Occipital lobe (tissue), 2 donors: ENCODE results near the gene ZNF121. TPM values are rescaled to one million over a fixed set of nuclear protein-coding genes. Genes with fewer than 3 reads are reported as not detected.
"Not testable (repeated sequence)": the region's sequence is repeated elsewhere in the genome, so short reads cannot be mapped to it uniquely, and the experiment has no call there.

Source experiments
- DNase-seq: peaks from one replicate; lab custom pipeline; 2025; lab: John Stamatoyannopoulos, UW
- total RNA-seq: library from RNA; depleted of rRNA; stranded (reverse); fragments of >200 nt; gene quantifications from one replicate; pipeline ENCODE4 v1.2.3, GENCODE V29; 2014

The ZNF121 gene
- total RNA-seq, result 109 TPM

DNA sequence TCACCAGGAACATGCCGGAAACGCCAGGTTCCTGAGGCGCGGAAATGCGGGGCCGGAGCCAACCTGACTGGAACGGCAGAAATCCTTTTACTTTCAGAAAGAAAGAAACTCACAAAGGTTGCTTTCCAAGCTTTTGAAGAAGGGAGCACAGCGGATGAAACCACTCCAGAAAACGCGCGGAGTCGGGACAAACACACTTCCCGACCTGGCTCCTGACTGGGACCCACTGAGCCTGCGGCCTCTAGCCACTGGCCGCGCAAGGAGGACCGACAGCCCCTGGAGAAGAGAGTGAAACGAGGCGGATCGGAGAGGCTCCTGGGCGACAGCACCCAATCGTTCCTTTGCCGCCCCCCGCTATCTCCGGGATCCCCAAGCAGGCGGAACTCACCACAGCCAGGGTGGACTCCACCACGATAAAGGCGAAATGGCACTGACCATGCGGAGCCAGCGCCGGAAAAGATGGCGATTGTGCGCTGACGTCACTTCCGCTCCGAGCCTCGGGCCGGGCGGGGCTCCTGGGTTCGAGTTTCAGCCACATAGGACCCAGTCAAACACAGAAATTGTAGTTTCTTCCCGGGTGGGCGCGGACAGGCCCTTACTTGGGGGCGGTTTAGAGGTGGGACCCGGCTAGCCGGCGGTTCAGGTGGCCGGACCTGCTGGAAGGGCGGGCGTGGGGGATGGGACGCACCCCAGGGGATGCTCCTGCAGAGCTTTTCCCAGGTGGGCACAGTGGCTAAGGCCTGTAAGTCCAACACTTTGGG lies at the start of gene ZNF121:
ZNF121 (minus strand) TSS at position 432 of the 761 bp plus-strand sequence. CDS start 16,407 bp downstream, outside the sequence.
- peak; percentile 81 for DNase-seq

DNA sequence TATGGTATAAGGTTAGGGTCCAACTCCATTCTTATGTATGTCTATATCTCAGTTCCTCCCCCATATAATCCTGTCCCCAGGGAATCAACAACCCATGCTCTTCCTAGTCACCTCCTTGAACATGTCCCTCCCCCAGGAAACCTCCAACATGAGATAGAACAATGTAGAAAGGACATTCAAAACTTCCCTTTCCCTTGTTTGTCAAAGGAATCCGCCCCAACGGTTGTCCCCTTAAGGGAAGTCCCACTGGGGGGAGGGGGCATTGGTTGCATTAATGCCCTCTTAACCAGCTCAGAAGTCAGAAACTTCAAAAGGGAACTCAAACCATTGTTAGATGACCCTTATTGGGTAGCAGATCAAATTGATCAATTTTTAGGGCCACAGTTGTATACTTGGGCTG lies 43.6 kb upstream of the ZNF121 start:
- no peak for DNase-seq

DNA sequence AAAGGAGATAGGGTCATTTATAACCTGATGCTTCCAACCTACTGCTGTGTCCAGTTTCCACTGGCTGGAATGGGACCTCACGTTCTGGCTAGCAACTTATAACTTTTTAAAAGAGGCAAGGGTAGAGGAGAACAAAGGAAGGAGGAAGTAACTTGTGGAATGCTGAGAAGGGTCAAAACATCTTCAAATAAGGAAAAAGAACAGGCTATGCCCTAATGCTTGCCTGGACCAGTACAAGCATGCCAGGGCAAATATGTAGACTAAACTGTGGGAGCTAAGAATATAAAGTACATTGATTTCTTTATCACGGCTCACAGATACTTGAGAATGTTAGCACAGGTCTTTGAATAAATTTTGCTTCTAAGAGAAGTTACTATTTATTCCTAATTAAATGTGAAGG lies 38.2 kb upstream of the ZNF121 start:
- DNase-seq, result no peak

DNA sequence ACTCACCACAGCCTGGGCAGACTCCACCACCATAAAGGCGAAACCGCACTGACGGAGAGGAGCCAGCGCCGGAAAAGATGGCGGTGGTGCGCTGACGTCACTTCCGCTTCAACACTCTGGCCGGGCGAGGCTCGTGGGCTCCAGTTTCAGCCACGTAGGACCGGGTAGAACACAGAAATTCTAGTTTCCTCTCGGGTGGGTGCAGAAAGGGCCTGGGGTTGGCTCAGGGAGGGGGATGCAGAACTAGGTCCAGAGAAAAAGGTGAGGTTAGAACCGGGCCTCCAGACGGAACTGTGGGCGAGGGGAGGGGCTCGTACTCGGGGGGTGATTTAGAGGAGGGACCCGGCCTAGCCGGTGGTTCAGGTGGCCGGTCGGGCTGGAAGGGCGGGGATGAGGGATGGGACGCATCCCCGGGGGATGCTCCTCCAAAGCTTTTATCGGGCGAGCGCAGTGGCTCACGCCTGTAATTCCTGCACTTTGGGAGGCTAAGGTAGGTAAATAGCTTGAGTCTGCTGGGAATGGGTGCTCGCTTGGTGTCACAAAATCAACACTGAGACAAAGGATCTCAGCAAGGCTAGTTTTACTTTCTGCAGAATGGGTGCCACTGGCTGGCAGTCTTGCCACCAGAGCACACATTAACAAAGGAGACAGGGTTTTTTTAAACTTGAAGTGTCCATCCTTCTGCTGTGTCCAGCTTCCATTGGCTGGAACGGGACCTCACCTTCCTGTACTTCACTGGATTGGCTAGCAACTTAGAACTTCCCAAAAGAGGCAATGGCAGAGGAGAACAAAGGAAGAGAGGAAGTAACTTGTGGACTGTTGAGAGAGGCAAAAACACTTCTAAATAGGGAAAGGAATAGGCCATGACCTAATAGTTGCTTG lies 37.1 kb upstream of the ZNF121 start, which contains the start of gene ZNF561:
ZNF561 (minus strand) TSS at position 77 of the 882 bp plus-strand sequence. CDS start 1,776 bp downstream, outside the sequence.
- peak; percentile 86 for DNase-seq

DNA sequence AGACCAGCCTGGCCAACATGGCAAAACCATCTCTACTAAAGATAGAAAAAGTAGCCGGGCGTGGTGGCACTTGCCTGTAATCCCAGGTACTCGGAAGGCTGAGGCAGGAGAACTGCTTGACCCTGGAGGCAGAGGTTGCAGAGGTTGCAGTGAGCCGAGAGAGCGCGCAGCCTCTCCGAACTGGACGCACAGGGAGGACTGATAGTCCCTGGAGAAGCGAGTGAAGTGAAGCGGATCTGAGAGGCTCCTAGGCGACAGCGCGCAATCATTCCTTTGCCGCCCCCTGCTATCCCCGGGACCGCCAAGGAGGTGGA lies 36.5 kb upstream of the ZNF121 start:
- no peak for DNase-seq

DNA sequence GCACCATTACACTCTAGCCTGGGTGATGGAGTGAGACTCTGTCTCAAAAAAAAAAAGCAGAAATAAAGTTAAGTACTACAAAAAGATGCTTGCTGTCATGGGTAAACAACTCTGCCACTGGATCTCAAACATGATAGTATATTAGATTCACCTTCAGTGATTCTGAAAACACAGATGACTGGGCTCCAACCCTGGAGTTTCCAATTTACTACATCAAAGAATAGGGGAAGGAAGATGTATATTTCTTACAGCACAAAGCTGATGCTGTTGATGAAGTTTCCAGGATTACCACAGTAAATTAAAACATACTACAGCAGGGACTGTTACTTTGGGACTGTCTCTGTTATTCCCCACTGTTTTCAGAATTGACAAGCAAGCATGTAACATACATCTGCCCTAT lies 31.5 kb upstream of the ZNF121 start:
- no peak for DNase-seq

DNA sequence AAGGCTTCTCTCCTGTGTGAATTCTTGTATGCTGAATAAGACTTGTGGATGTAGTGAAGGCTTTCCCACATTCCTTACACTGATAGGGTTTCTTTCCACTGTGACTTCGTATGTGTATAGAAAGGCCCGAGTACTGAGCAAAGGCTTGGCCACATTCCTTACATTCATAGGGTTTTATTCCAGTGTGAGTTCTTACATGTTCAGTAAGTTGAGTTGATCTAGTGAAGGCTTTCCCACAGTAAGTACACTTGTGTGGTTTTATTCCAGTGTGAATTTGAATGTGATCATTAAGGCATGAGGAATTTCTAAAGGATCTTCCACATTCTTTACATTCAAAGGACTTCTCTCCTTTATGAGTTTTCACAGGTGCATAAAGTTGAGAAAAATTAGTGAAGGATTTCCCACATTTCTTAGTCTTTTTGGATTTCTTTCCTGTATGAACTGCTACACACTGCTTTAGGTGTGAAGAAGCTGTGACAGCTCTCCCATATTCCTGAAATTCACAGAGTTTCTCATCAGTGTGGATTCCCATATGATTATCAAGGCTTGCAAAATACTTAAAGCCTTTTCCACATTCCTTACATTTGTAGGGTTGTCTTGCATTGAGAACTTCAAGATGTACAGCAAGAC lies 26.3 kb upstream of the ZNF121 start:
- no peak for DNase-seq

DNA sequence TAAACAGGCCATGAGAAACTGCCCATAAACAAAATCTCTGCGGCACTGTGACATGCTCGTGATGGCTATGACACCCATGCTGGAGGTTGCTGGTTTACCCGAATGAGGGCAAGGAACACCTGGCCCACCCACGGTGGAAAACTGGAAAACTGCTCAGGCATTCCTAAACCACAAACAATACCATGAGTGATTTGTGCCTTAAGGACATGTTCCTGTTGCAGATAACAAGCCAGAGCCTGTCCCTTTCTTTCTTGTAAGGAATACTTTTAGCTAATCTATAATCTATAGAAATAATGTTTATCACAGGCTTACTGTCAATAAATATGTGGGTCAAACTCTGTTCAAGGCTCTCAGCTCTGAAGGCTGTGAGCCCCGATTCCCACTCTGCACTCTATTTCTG lies 24.6 kb upstream of the ZNF121 start:
- no peak for DNase-seq

DNA sequence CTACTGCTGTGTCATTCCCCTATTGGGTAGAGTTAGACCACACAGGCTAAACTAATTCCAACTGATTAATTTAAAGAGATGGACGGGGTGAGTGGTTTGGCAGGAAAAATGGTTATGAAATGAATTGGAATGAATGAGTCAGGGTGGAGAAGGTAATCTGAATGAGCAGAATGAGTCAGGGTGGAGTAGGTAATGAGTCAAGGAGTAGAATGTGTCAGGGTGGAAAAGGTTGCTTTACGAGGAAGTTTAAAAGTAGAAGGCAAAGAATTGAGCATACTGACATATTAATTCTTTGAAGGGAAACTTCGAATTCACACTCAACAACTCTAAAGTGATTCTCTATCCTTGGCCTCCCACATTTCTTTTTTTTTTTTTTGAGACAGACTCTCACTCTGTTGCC lies 12.7 kb upstream of the ZNF121 start:
- DNase-seq, result no peak

DNA sequence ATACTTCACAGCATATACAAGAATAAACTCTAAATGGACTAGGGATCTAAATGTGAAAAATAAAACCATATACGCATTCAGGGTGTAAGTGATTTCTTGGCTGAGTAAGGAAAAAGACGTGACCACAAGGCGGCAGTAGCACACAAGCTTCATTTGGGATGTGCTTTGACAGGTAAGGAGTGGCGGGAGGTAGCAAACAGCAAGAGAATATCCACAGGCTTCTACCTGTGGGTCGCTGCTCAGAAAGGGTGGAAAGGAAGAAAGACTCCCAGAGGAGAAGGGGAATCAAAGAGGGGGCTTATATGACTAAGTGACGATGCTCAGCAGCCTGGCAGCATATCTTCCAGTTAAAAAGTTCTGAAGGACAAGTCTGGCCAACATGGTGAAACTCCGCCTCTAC lies 2.5 kb upstream of the ZNF121 start:
- DNase-seq, result peak; percentile 9

DNA sequence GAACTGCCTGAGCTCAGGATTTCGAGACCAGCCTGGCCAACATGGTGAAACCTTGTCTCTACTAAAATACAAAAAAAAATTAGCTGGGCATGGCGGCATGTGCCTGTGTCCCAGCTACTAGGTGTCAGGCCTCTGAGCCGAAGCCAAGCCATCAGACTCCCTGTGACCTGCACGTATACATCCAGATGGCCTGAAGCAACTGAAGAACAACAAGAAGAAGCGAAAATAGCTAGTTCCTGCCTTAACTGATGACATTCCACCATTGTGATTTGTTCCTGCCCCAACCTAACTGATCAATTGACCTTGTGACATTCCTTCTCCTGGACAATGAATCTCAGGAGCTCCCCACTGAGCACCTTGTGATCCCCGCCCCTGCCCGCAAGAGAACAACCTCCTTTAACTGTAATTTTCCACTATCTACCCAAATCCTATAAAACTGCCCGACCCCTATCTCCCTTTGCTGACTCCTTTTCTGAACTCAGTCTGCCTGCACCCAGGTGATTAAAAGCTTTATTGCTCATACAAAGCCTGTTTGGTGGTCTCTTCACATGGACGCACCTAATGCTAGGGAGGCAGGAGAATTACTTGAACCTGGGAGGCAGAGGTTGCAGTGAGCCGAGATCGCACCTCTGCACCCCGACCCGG lies 2.1 kb downstream of the ZNF121 start:
- not testable (repeated sequence) for DNase-seq

DNA sequence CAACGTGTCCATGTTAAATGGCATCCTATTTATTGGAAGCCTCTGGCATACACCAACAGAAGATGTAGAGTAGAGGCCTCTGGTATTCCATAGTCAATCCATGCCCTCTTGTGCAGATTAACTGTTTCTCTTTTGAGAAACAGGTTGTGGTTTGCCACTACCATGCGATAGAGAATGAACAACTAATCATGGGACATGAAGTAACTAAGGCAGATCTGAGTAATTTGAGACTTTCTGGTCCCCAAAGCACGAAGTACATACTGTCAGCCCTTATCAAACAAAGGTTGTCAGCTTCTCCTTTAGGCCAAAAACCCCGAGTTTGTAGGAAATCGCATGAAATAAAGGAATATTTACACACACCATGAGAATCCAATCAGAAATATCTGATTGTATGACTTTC lies 3.6 kb downstream of the ZNF121 start:
- no peak for DNase-seq

DNA sequence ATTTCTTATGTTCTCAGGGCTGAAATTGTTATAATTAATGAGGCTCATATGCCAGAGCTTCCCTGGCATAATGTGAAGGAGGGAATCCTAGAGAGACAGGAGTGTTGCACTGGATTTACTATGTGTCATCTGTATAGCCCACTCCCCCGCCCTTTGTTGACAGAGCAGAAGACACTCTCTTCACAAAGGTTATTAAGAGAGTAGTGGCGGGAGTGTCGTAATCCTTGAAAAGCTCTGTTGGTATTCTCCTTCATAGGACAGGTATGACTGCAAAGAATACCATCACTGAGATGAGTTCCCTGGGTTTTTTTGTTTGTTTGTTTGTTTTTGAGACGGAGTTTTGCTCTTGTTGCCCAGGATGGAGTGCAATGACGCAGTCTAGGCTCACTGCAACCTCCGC lies 14.0 kb downstream of the ZNF121 start:
- no peak for DNase-seq

DNA sequence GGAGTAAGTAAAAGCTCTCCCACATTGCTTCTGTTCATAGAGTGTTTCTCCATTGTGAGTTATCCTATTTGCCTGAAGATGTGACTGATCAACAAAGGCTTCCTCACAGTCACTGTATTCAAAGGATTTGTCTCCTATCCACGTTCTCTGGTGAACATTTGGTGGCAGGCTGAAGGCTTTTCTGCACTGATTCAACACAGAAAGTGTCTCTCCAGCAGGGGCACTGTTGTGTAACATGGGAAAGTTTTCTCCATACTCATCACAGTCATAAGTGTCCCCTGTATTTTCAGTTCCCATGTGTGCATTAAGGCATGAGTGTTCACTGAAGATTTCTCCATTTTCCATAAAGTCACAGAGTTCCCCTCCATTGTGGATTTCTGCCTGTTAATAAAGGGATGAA lies 17.6 kb downstream of the ZNF121 start:
- DNase-seq, result no peak

DNA sequence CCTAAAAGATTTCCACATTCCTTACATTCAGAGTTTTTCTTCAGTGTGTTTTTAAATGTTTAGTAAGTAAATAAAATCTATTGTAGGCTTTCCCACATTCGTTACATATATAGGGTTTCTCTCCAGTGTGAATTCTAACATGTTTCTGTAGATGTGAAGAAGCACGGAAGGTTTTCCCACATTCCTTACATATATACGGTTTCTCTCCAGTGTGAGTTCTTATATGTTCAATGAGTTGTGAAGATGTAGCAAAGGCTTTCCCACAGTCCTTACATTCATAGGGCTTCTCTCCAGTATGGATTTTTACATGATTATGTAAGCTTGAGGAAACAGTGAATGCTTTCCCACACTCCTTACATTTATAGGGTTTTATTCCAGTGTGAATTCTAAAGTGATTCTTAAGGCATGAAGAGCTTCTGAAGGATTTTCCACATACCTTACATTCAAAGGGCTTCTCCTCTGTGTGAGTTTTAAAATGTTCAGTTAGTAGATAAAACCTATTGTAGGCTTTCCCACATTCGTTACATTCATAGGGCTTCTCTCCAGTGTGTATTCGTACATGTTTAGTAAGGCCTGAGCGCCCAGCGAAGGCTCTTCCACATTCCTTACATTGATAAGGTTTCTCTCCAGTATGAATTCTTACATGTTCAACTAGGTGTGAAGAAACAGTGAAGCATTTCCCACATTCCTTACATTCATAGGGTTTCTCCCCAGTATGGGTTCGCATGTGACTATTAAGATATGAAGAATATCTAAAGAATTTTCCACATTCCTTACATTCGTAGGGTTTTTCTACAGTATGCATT lies 18.2 kb downstream of the ZNF121 start:
- no peak for DNase-seq

DNA sequence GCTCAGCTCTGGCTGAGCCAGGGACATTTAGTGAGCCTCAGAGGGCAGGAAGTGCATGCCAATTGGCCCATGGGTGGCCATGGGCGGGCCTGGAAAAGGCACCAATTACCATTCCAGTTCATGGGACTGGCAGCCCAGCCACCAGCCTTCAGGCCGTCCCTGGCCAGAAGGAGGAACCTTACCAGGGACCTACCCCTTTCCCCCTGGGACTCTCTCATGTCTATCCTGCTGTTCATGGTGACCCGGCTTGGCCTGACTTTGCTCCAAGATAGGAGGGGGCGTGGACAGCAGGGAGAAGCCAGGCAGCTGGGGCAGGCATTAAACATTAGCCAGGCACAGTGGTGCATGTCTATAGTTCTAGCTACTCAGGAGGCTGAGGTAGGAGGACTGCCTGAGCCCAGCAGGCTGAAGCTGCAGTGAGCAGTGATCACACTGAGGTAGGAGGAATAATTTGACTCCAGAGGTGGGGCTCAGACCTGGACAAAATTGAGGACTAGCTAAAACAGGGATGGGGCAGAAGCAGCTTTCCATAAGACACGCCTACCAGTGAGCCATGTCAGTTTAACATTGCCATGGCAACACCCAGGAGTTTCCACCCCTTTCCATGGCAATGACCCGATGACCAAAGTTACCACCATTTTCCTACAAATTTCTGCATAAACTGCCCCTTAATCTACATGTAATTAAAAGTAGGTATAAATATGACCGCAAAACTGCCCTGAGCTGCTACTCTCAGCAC lies 31.6 kb downstream of the ZNF121 start:
- no peak for DNase-seq

DNA sequence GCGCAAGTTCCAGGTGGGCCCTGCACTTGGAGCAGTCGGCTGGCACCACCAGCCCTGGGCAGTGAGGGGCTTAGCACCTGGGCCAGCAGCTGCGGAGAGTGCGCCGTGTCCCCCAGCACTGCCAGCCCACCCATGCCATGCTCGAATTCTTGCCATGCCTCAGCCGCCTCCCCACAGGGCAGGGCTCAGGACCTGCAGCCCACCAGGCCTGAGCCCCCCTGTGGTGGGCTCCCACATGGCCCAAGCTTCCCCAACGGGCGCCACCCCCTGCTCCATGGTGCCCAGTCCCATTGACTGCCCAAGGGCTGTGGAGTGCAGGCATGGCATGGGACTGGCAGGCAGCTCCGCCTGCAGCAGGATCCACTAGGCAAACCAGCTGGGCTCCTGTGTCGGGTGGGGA lies 36.4 kb downstream of the ZNF121 start:
- no peak for DNase-seq

DNA sequence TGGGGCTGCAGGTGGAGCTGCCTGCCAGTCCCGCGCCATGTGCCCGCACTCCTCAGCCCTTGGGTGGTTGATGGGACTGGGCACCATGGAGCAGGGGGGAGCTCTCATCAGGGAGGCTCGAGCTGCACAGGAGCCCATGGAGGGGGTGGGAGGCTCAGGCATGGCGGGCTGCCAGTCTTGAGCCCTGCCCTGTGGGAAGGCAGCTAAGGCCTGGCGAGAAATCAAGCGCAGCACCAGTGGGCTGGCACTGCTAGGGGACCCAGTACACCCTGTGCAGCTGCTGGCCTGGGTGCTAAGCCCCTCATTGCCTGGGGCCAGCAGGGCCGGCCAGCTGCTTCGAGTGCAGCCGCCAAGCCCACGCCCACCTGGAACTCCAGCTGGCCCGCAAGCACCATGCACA lies 43.0 kb downstream of the ZNF121 start:
- DNase-seq, result not testable (repeated sequence)

DNA sequence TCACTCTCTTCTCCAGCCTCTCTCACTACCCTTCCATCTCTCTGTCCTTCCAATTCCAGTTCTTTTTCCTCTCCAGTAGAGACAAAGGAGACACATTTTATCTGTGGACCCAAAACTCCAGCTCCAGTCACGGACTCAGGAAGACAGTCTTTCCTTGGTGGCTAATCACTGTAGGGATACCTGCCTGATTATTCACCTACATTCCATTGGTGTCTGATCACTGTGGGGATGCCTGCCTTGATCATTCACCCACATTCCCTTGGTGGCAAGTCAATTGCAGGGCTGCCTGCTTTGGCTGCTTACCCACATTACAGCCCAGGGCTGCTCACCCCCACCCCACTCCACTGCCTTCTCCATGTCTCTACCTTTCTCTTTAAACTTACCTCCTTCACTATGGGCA lies 44.4 kb downstream of the ZNF121 start:
- DNase-seq, result not testable (repeated sequence)

DNA sequence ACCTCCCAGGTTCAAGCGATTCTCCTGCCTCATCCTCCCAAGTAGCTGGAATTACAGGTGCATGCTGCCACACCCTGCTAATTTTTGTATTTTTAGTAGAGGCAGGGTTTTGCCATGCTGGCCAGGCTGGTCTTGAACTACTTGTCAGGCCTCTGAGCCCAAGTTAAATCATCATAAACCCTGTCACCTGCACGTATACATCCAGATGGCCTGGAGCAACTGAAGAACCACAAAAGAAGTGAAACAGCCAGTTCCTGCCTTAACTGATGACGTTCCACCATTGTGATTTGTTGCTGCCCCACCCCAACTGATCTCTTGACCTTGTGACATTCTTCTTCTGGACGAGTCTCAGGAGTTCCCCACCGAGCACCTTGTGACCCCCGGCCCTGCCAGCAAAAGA lies 45.1 kb downstream of the ZNF121 start:
- not testable (repeated sequence) for DNase-seq
